ENCODE results near the gene OR51E2.

GRCh38 chr11:4680341-4680740, 17.3 kb downstream of the OR51E2 start:
- TF ChIP-seq, protein P1, sequence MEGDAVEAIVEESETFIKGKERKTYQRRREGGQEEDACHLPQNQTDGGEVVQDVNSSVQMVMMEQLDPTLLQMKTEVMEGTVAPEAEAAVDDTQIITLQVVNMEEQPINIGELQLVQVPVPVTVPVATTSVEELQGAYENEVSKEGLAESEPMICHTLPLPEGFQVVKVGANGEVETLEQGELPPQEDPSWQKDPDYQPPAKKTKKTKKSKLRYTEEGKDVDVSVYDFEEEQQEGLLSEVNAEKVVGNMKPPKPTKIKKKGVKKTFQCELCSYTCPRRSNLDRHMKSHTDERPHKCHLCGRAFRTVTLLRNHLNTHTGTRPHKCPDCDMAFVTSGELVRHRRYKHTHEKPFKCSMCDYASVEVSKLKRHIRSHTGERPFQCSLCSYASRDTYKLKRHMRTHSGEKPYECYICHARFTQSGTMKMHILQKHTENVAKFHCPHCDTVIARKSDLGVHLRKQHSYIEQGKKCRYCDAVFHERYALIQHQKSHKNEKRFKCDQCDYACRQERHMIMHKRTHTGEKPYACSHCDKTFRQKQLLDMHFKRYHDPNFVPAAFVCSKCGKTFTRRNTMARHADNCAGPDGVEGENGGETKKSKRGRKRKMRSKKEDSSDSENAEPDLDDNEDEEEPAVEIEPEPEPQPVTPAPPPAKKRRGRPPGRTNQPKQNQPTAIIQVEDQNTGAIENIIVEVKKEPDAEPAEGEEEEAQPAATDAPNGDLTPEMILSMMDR (IDR thresholded peaks at IDR 0.05) = no peak
- no peak for TF ChIP-seq POLR2A (IDR thresholded peaks at IDR 0.05)
